Panc1 (cell line): Measurements from ENCODE around the gene CALD1. TPM values are rescaled to one million over a fixed set of nuclear protein-coding genes. Genes with fewer than 3 reads are reported as not detected.

ENCODE experiments used
- ATAC-seq: fragments of 200-7000 bp; cut with Tn5 transposase; 2 replicates; pipeline ENCODE4 v1.9.1; 2020; ENCODE audit warnings: mild to moderate bottlenecking, moderate library complexity
- BruUV-seq: library from RNA; stranded (reverse); fragments of 400-500 nt; replicated peaks from 2 replicates; lab custom pipeline; 2021; lab: Mats Ljungman, UMichigan
- CTCF ChIA-PET: fragments of 300-600 bp; sonication (Branson Sonifier 250); formaldehyde crosslinking; loops from one replicate; lab custom pipeline; 2022; ENCODE audit warnings: antibody characterized with exemption; lab: Charles Lee
- POLR2A ChIA-PET: fragments of 300-600 bp; sonication (Branson Sonifier 250); formaldehyde crosslinking; loops from one replicate; lab custom pipeline; 2022; ENCODE audit warnings: antibody characterized with exemption; lab: Charles Lee
- DNase-seq: peaks from one replicate; pipeline ENCODE4 v3.0.0-alpha.2; 2010; ENCODE audit warnings: low read depth, low spot score
- H3K27ac ChIP-seq: 2 replicates; pipeline ENCODE4 v1.5.1; 2011; ENCODE audit warnings: mild to moderate bottlenecking, low read length, inconsistent platforms
- H3K27me3 ChIP-seq: fragments of 200-500 bp; sonication (Bioruptor generic); 2 replicates; pipeline ENCODE4 v1.6.0; 2014; ENCODE audit warnings: low read length, inconsistent platforms; ENCODE audit not compliant: control insufficient read depth, insufficient read depth
- H3K36me3 ChIP-seq: fragments of 200-500 bp; sonication (Bioruptor generic); 2 replicates; pipeline ENCODE4 v1.5.1; 2014; ENCODE audit warnings: inconsistent platforms, mild to moderate bottlenecking, low read length, moderate library complexity; ENCODE audit not compliant: control insufficient read depth, insufficient read depth
- H3K4me1 ChIP-seq: 2 replicates; pipeline ENCODE4 v1.5.1; 2011; ENCODE audit warnings: inconsistent platforms, mild to moderate bottlenecking, low read length, moderate library complexity; ENCODE audit not compliant: control insufficient read depth, insufficient read depth
- H3K4me3 ChIP-seq, 2 experiments: 2 replicates each; pipeline ENCODE4 v1.5.1; 2011 to 2012; ENCODE audit warnings: low read depth in 2 of 2, low read length in 2 of 2, mild to moderate bottlenecking in 2 of 2, inconsistent platforms in 1 of 2, moderate library complexity in 1 of 2
- H3K9me3 ChIP-seq: fragments of 200-500 bp; sonication (Bioruptor generic); 2 replicates; pipeline ENCODE4 v1.5.1; 2014; ENCODE audit warnings: low read depth, mild to moderate bottlenecking, inconsistent platforms, low read length, moderate library complexity; ENCODE audit not compliant: control insufficient read depth, insufficient read depth
- POLR2AphosphoS5 ChIP-seq: IDR thresholded peaks from 2 replicates; pipeline ENCODE4 v1.6.1; 2012; ENCODE audit warnings: mild to moderate bottlenecking, low read depth, low read length, moderate library complexity
- SIN3A ChIP-seq: IDR thresholded peaks from 2 replicates; pipeline ENCODE4 v1.6.1; 2012; ENCODE audit warnings: low read depth, mild to moderate bottlenecking, low read length, moderate library complexity, borderline replicate concordance; ENCODE audit not compliant: insufficient read depth
- TCF7L2 ChIP-seq: IDR thresholded peaks from 2 replicates; pipeline ENCODE4 v1.6.1; 2011; ENCODE audit warnings: mild to moderate bottlenecking, low read depth, low read length, inconsistent platforms
- in situ Hi-C: cut with HindIII; loops from 2 replicates; pipeline ENCODE4 v1.10.0; 2016; ENCODE audit warnings: low sequenced_read_pairs, low pct_unique_long_range_greater_than_20kb
- intact Hi-C: fragments of 100-400 bp; cut with micrococcal nuclease; formaldehyde crosslinking; loops from one replicate; pipeline ENCODE4 v1.10.0; 2022; ENCODE audit not compliant: unreplicated experiment
- total RNA-seq: library from RNA; stranded (reverse); gene quantifications from one replicate; pipeline ENCODE4 v1.2.1, GENCODE V29; 2021; ENCODE audit not compliant: unreplicated experiment
- TF ChIP-seq, protein P1 (sequence below): fragments of 450-650 bp; IDR thresholded peaks from 2 replicates; pipeline ENCODE4 v1.5.1; 2017; ENCODE audit warnings: mild to moderate bottlenecking
- TF ChIP-seq, protein P2 (sequence below), 2 experiments: IDR thresholded peaks; 2 replicates each; pipeline ENCODE4 v1.6.1; 2011 to 2012; ENCODE audit warnings: low read depth in 2 of 2, control low read depth in 1 of 2, low read length in 1 of 2, mild to moderate bottlenecking in 1 of 2, moderate library complexity in 1 of 2; ENCODE audit not compliant: insufficient read depth in 1 of 2

Gene CALD1
- total RNA-seq, 1 experiment from 2014 or later: 9.2 TPM

DNA sequence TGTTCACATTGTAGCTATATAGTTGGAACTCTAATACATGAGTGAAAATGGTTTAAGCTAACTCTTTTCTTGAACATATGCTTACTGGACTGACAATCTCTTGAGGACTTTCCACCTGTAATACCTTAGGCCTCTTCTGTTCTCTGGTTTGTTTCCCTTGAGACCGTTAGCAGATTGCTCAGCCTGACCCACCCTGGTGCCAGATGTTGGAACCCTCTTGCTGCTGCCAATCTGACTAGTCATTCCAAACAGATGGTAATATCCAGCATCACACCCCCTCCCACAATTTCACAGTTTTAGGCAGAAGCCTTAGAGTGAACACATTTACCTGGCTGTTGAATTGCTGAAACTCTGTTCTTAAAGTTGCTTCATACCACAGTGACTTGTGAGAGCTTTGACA is 18.7 kb downstream of the CALD1 start:
- POLR2A ChIA-PET: no interaction called here
- no TSS peak for BruUV-seq
- no peaks in the 10 kb centered on the region for H3K9me3 ChIP-seq
- no peak for DNase-seq
- no peak overlapping the region for H3K27ac ChIP-seq
- no peaks in the 10 kb centered on the region for H3K4me1 ChIP-seq
- in situ Hi-C loops: no loop called here
- H3K27me3 ChIP-seq: no peaks in the 10 kb centered on the region
- CTCF ChIA-PET: no interaction called here
- H3K4me3 ChIP-seq: no peak overlapping the region
- TF ChIP-seq, protein P1, sequence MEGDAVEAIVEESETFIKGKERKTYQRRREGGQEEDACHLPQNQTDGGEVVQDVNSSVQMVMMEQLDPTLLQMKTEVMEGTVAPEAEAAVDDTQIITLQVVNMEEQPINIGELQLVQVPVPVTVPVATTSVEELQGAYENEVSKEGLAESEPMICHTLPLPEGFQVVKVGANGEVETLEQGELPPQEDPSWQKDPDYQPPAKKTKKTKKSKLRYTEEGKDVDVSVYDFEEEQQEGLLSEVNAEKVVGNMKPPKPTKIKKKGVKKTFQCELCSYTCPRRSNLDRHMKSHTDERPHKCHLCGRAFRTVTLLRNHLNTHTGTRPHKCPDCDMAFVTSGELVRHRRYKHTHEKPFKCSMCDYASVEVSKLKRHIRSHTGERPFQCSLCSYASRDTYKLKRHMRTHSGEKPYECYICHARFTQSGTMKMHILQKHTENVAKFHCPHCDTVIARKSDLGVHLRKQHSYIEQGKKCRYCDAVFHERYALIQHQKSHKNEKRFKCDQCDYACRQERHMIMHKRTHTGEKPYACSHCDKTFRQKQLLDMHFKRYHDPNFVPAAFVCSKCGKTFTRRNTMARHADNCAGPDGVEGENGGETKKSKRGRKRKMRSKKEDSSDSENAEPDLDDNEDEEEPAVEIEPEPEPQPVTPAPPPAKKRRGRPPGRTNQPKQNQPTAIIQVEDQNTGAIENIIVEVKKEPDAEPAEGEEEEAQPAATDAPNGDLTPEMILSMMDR: no peak
- TF ChIP-seq, protein P2, sequence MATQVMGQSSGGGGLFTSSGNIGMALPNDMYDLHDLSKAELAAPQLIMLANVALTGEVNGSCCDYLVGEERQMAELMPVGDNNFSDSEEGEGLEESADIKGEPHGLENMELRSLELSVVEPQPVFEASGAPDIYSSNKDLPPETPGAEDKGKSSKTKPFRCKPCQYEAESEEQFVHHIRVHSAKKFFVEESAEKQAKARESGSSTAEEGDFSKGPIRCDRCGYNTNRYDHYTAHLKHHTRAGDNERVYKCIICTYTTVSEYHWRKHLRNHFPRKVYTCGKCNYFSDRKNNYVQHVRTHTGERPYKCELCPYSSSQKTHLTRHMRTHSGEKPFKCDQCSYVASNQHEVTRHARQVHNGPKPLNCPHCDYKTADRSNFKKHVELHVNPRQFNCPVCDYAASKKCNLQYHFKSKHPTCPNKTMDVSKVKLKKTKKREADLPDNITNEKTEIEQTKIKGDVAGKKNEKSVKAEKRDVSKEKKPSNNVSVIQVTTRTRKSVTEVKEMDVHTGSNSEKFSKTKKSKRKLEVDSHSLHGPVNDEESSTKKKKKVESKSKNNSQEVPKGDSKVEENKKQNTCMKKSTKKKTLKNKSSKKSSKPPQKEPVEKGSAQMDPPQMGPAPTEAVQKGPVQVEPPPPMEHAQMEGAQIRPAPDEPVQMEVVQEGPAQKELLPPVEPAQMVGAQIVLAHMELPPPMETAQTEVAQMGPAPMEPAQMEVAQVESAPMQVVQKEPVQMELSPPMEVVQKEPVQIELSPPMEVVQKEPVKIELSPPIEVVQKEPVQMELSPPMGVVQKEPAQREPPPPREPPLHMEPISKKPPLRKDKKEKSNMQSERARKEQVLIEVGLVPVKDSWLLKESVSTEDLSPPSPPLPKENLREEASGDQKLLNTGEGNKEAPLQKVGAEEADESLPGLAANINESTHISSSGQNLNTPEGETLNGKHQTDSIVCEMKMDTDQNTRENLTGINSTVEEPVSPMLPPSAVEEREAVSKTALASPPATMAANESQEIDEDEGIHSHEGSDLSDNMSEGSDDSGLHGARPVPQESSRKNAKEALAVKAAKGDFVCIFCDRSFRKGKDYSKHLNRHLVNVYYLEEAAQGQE (IDR thresholded peaks at IDR 0.05; ENCODE audit: insufficient read depth in 1 of 2, low read depth in 2 of 2, low read length in 1 of 2): no peak
- TF ChIP-seq TCF7L2 (no peak), SIN3A (no peak), POLR2AphosphoS5 (no peak)
- no peaks in the 10 kb centered on the region for H3K36me3 ChIP-seq
- intact Hi-C loops: no loop called here
- ATAC-seq: no peak

DNA sequence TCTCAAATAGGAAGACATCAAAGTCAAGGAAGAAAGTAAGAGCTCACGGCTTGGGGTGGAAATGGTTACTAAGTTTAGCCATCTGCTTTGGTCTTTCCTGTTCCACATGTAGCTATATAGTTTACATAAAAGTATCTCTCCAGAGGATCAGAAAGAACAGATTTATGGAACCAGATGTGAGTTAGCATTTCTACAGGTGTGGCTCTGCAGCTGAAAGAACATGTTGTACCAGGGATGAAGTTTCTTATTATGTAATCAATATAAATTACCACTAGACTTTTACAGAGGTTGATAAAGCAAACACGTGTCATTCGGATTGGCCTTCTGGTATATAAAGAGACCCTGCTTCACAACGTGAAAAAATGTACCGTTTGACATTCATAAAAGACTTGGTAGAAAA is 19.9 kb downstream of the CALD1 start:
- DNase-seq (no peak), ATAC-seq (no peak)
- intact Hi-C loops: no loop called here
- in situ Hi-C loops: no loop called here
- H3K4me1 ChIP-seq: no peaks in the 10 kb centered on the region
- no peaks in the 10 kb centered on the region for H3K27me3 ChIP-seq
- POLR2A ChIA-PET: no interaction called here
- H3K9me3 ChIP-seq: no peaks in the 10 kb centered on the region
- no TSS peak for BruUV-seq
- H3K4me3 ChIP-seq: no peak overlapping the region
- CTCF ChIA-PET: no interaction called here
- no peak overlapping the region for H3K27ac ChIP-seq
- TF ChIP-seq, protein P2 (IDR thresholded peaks at IDR 0.05; ENCODE audit: insufficient read depth in 1 of 2, low read depth in 2 of 2, low read length in 1 of 2): no peak
- TF ChIP-seq SIN3A: no peak
- TF ChIP-seq, protein P1: no peak
- TF ChIP-seq TCF7L2: no peak
- no peak for TF ChIP-seq POLR2AphosphoS5
- no peaks in the 10 kb centered on the region for H3K36me3 ChIP-seq
